Bronchial epithelial cell (primary cell): ENCODE results near the gene ENKUR. TPM values are rescaled to one million over a fixed set of nuclear protein-coding genes. Genes with fewer than 3 reads are reported as not detected.
"Not testable (repeated sequence)": the region's sequence is repeated elsewhere in the genome, so short reads cannot be mapped to it uniquely, and the experiment has no call there.

Experiments
- DNase-seq: peaks from one replicate; pipeline ENCODE4 v3.0.0-alpha.2; 2010; ENCODE audit warnings: low read depth
- FAIRE-seq: peaks from 2 replicates; lab custom pipeline; 2011; peaks lifted over from hg19 to GRCh38; lab: Jason Lieb, UNC
- H3K27me3 ChIP-seq: 2 replicates; pipeline ENCODE4 v1.5.1; 2011; ENCODE audit warnings: low read length; ENCODE audit not compliant: control insufficient read depth, insufficient read depth
- H3K36me3 ChIP-seq: 2 replicates; pipeline ENCODE4 v1.5.1; 2011; ENCODE audit warnings: low read length; ENCODE audit not compliant: control insufficient read depth, insufficient read depth
- H3K4me3 ChIP-seq: 2 replicates; pipeline ENCODE4 v1.5.1; 2011; ENCODE audit warnings: mild to moderate bottlenecking, low read depth, low read length, control low read depth
- total RNA-seq: library from RNA; depleted of rRNA; stranded (reverse); fragments of >200 nt; gene quantifications from 2 replicates; pipeline ENCODE4 v1.2.1, GENCODE V29; 2014
- TF ChIP-seq, protein P1 (sequence below): IDR thresholded peaks from 2 replicates; pipeline ENCODE4 v1.5.1; 2011; ENCODE audit warnings: mild to moderate bottlenecking, moderate library complexity, low read length, control low read depth, inconsistent platforms; ENCODE audit not compliant: insufficient read depth, severe bottlenecking

The ENKUR gene
- total RNA-seq, 1 donor from 2014 or later: 0.26 TPM

DNA sequence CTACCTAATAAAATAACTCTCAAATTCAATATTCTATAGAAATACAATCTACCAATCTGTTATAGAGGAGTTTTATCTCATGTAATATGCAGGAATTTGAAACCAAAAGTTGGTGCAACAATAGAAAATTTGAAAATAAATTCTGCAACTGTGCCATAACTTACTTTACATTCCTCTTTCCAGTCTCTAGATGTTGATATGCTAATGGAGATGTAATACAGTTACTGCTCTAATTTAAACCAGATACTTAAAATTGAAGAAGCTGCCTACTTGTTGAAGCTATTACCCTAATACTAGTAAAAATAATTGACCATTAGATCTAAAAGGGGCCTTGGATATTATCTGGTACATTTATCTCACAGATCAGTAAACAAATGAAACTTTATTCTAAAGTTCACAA lies 1.4 kb downstream of the ENKUR start:
- no peak for DNase-seq
- TF ChIP-seq, protein P1, sequence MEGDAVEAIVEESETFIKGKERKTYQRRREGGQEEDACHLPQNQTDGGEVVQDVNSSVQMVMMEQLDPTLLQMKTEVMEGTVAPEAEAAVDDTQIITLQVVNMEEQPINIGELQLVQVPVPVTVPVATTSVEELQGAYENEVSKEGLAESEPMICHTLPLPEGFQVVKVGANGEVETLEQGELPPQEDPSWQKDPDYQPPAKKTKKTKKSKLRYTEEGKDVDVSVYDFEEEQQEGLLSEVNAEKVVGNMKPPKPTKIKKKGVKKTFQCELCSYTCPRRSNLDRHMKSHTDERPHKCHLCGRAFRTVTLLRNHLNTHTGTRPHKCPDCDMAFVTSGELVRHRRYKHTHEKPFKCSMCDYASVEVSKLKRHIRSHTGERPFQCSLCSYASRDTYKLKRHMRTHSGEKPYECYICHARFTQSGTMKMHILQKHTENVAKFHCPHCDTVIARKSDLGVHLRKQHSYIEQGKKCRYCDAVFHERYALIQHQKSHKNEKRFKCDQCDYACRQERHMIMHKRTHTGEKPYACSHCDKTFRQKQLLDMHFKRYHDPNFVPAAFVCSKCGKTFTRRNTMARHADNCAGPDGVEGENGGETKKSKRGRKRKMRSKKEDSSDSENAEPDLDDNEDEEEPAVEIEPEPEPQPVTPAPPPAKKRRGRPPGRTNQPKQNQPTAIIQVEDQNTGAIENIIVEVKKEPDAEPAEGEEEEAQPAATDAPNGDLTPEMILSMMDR: no peak
- no peaks in the 10 kb centered on the region for H3K27me3 ChIP-seq
- no peaks in the 10 kb centered on the region for H3K36me3 ChIP-seq
- FAIRE-seq: no peak
- no peak overlapping the region for H3K4me3 ChIP-seq

DNA sequence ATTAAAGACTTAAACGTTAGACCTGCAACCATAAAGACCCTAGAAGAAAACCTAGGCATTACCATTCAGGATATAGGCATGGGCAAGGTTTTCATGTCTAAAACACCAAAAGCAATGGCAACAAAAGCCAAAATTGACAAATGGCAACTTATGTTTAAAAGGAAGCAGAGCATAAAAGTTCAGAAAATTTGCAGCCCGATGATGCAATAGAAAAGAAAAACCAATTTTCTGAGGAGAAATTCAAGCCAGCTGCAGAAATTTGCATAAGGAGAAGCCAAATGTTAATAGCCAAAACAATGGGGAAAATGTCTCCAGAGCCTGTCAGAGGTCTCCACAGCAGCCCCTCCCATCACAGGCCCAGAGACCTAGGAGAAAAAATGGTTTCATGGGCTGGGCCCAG lies 4.4 kb downstream of the ENKUR start:
- H3K27me3 ChIP-seq, H3K4me3 ChIP-seq, FAIRE-seq, DNase-seq, H3K36me3 ChIP-seq: not testable (repeated sequence)

DNA sequence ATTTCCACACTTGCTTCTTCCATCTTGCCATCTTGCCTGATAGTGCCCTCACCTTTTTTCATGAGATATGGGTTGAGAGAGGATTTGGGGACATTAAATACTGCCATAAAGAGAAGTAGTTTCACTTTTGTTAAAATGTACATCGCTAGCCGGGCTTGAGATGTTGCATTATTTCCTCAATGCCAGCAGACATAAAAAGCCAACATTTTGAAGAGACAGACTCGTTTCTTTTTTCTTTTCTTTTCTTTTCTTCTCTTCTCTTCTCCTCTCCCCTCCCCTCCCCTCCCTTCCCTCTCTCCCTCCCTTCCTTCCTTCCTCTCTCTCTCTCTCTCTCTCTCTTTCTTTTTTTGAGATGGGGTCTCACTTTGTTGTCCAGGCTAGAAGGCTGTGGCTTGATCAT lies 17.9 kb downstream of the ENKUR start:
- TF ChIP-seq, protein P1: no peak
- DNase-seq: no peak
- Histone ChIP-seq H3K27me3 (no peaks in the 10 kb centered on the region), H3K36me3 (no peaks in the 10 kb centered on the region), H3K4me3 (no peak overlapping the region)
- FAIRE-seq: no peak

DNA sequence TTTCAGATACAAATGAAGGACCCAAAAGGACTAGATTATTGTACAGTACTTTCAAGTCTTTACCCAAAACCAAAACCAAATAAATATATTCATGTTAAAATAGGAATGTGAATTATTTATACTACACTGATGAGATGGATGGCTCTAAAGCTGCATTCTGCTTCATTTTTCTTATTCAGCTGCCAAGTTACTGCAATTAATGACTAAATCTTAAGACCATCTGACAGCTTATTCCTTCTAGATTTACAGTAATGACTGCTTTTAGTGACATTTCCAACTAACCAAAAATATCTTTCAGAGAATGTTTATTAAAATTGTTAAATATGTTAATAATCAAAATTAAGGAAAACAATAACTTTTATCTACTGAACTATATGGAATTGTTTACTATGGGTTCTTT lies 20.9 kb downstream of the ENKUR start:
- TF ChIP-seq, protein P1: no peak
- DNase-seq: no peak
- no peak for FAIRE-seq
- H3K27me3 ChIP-seq: no peaks in the 10 kb centered on the region
- H3K4me3 ChIP-seq: no peak overlapping the region
- no peaks in the 10 kb centered on the region for H3K36me3 ChIP-seq

DNA sequence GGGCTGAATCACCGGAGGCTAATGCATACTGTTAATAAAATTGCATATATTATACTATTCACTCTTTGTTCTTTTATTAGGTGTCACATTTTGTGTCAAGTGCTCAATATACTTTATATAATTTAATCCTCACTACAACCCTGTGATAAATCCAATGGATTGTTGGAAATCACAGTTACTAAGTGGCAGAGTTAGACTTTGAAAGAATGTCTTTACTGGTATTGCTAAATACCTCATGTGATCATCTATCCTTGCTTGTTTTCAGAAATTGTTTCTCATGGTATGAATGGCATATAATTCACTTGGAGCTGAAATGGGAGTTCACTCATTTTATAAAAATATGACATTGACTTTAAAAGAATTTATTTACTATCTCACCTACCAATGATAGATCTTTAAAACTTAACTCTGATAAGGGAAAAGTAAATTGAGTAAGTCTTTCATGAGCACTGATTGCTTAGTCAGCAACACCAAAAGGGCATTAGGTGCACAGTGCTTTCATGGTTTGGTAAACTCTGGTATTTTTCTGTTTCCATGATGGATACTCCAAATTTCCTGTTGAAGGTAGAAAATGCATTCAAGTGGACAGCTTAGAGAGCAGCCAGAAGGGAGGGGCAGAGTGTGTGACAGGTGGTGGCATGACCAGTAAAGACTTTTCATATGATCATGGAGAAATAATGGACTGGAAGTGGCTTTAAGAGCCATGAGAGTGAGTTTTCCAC lies 22.6 kb downstream of the ENKUR start:
- H3K4me3 ChIP-seq: no peak overlapping the region
- TF ChIP-seq, protein P1: no peak
- H3K36me3 ChIP-seq: no peaks in the 10 kb centered on the region
- FAIRE-seq (no peak), DNase-seq (no peak)
- no peaks in the 10 kb centered on the region for H3K27me3 ChIP-seq

DNA sequence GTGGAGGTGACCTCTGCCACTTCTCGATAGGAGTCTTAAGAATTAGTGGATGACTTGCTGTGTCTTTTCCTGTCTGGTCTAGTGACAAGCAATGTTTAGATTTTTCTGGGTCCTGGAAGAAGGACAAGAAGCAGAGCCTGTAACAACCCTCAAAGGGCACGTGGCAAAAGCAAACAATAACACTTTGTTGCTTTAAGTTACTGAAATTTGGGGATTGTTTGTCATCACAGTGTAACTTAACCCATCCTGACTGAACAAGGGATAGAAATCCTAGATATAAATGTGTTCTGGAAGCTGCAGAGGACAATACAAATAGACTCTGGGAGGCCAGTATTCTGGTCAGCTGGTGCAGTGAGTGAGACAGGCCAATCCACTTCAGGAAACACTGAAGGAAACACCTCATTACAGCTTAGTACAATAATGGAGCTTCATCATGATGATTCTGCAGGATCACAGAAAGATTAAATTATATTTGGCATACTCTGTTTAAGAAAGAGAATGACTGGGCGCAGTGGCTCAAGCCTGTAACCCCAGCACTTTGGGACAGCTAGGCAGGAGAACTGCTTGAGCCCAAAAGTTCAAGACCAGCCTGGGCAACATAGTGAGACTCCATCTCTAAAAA lies 23.3 kb downstream of the ENKUR start:
- TF ChIP-seq, protein P1: no peak
- FAIRE-seq (no peak), DNase-seq (no peak)
- H3K27me3 ChIP-seq: no peaks in the 10 kb centered on the region
- H3K4me3 ChIP-seq: no peak overlapping the region
- no peaks in the 10 kb centered on the region for H3K36me3 ChIP-seq
